Panc1 (cell line): ENCODE measurements around the gene MORN1. TPM values are rescaled to one million over a fixed set of nuclear protein-coding genes. Genes with fewer than 3 reads are reported as not detected.

Source experiments
- ATAC-seq: fragments of 200-7000 bp; cut with Tn5 transposase; 2 replicates; pipeline ENCODE4 v1.9.1; 2020; ENCODE audit warnings: mild to moderate bottlenecking, moderate library complexity
- BruUV-seq: library from RNA; stranded (reverse); fragments of 400-500 nt; replicated peaks from 2 replicates; lab custom pipeline; 2021; lab: Mats Ljungman, UMichigan
- CTCF ChIA-PET: fragments of 300-600 bp; sonication (Branson Sonifier 250); formaldehyde crosslinking; loops from one replicate; lab custom pipeline; 2022; ENCODE audit warnings: antibody characterized with exemption; lab: Charles Lee
- POLR2A ChIA-PET: fragments of 300-600 bp; sonication (Branson Sonifier 250); formaldehyde crosslinking; loops from one replicate; lab custom pipeline; 2022; ENCODE audit warnings: antibody characterized with exemption; lab: Charles Lee
- DNase-seq: peaks from one replicate; pipeline ENCODE4 v3.0.0-alpha.2; 2010; ENCODE audit warnings: low read depth, low spot score
- H3K27ac ChIP-seq: 2 replicates; pipeline ENCODE4 v1.5.1; 2011; ENCODE audit warnings: mild to moderate bottlenecking, low read length, inconsistent platforms
- H3K27me3 ChIP-seq: fragments of 200-500 bp; sonication (Bioruptor generic); 2 replicates; pipeline ENCODE4 v1.6.0; 2014; ENCODE audit warnings: low read length, inconsistent platforms; ENCODE audit not compliant: control insufficient read depth, insufficient read depth
- H3K36me3 ChIP-seq: fragments of 200-500 bp; sonication (Bioruptor generic); 2 replicates; pipeline ENCODE4 v1.5.1; 2014; ENCODE audit warnings: inconsistent platforms, mild to moderate bottlenecking, low read length, moderate library complexity; ENCODE audit not compliant: control insufficient read depth, insufficient read depth
- H3K4me1 ChIP-seq: 2 replicates; pipeline ENCODE4 v1.5.1; 2011; ENCODE audit warnings: inconsistent platforms, mild to moderate bottlenecking, low read length, moderate library complexity; ENCODE audit not compliant: control insufficient read depth, insufficient read depth
- H3K4me3 ChIP-seq, 2 experiments: 2 replicates each; pipeline ENCODE4 v1.5.1; 2011 to 2012; ENCODE audit warnings: low read depth in 2 of 2, low read length in 2 of 2, mild to moderate bottlenecking in 2 of 2, inconsistent platforms in 1 of 2, moderate library complexity in 1 of 2
- H3K9me3 ChIP-seq: fragments of 200-500 bp; sonication (Bioruptor generic); 2 replicates; pipeline ENCODE4 v1.5.1; 2014; ENCODE audit warnings: low read depth, mild to moderate bottlenecking, inconsistent platforms, low read length, moderate library complexity; ENCODE audit not compliant: control insufficient read depth, insufficient read depth
- CTCF ChIP-seq: fragments of 450-650 bp; IDR thresholded peaks from 2 replicates; pipeline ENCODE4 v1.5.1; 2017; ENCODE audit warnings: mild to moderate bottlenecking
- POLR2AphosphoS5 ChIP-seq: IDR thresholded peaks from 2 replicates; pipeline ENCODE4 v1.6.1; 2012; ENCODE audit warnings: mild to moderate bottlenecking, low read depth, low read length, moderate library complexity
- REST ChIP-seq, 2 experiments: IDR thresholded peaks; 2 replicates each; pipeline ENCODE4 v1.6.1; 2011 to 2012; ENCODE audit warnings: low read depth in 2 of 2, control low read depth in 1 of 2, low read length in 1 of 2, mild to moderate bottlenecking in 1 of 2, moderate library complexity in 1 of 2; ENCODE audit not compliant: insufficient read depth in 1 of 2
- SIN3A ChIP-seq: IDR thresholded peaks from 2 replicates; pipeline ENCODE4 v1.6.1; 2012; ENCODE audit warnings: low read depth, mild to moderate bottlenecking, low read length, moderate library complexity, borderline replicate concordance; ENCODE audit not compliant: insufficient read depth
- TCF7L2 ChIP-seq: IDR thresholded peaks from 2 replicates; pipeline ENCODE4 v1.6.1; 2011; ENCODE audit warnings: mild to moderate bottlenecking, low read depth, low read length, inconsistent platforms
- in situ Hi-C: cut with HindIII; loops from 2 replicates; pipeline ENCODE4 v1.10.0; 2016; ENCODE audit warnings: low sequenced_read_pairs, low pct_unique_long_range_greater_than_20kb
- intact Hi-C: fragments of 100-400 bp; cut with micrococcal nuclease; formaldehyde crosslinking; loops from one replicate; pipeline ENCODE4 v1.10.0; 2022; ENCODE audit not compliant: unreplicated experiment
- total RNA-seq: library from RNA; stranded (reverse); gene quantifications from one replicate; pipeline ENCODE4 v1.2.1, GENCODE V29; 2021; ENCODE audit not compliant: unreplicated experiment

Gene MORN1
- total RNA-seq, 1 experiment from 2014 or later: 21.3 TPM

- no peaks in the 10 kb centered on the region for H3K9me3 ChIP-seq
- ATAC-seq (0 out of 2 replicates have a peak, but pooled peaks have one; percentile 8), DNase-seq (no peak)
- ChIA-PET CTCF (no interaction called here), POLR2A (no interaction called here)
- no peak overlapping the region for H3K4me3 ChIP-seq
- no peaks in the 10 kb centered on the region; the same call in 1 of the 2 replicates for H3K4me1 ChIP-seq
- no peaks in the 10 kb centered on the region for H3K36me3 ChIP-seq
- no TSS peak for BruUV-seq
- no peak for TF ChIP-seq CTCF
- no peak for TF ChIP-seq SIN3A
- no peak for TF ChIP-seq POLR2AphosphoS5
- TF ChIP-seq REST (IDR thresholded peaks at IDR 0.05; ENCODE audit: insufficient read depth in 1 of 2, low read depth in 2 of 2, low read length in 1 of 2): no peak
- no peak for TF ChIP-seq TCF7L2
- in situ Hi-C loops (no loop called here), intact Hi-C loops (no loop called here)
- H3K27me3 ChIP-seq: no peaks in the 10 kb centered on the region
- no peak overlapping the region for H3K27ac ChIP-seq
These were observed 33.3 kb downstream of the MORN1 start for GRCh38 chr1:2358072-2358471.

GRCh38 chr1:2356911-2357845, 34.2 kb downstream of the MORN1 start:
- CTCF ChIA-PET: no interaction called here
- Histone ChIP-seq H3K27ac (no peak overlapping the region), H3K4me3 (no peak overlapping the region), H3K27me3 (no peaks in the 10 kb centered on the region), H3K9me3 (no peaks in the 10 kb centered on the region), H3K36me3 (no peaks in the 10 kb centered on the region), H3K4me1 (no peaks in the 10 kb centered on the region; the same call in 1 of the 2 replicates)
- ATAC-seq (no peak), DNase-seq (no peak)
- intact Hi-C loops (no loop called here), in situ Hi-C loops (no loop called here)
- POLR2A ChIA-PET: no interaction called here
- TF ChIP-seq POLR2AphosphoS5 (no peak), TCF7L2 (no peak), SIN3A (no peak), CTCF (no peak), REST (IDR thresholded peaks at IDR 0.05; ENCODE audit: insufficient read depth in 1 of 2, low read depth in 2 of 2, low read length in 1 of 2) (no peak)
- no TSS peak for BruUV-seq
